ENCODE results near the gene GSAP. TPM values are rescaled to one million over a fixed set of nuclear protein-coding genes. Genes with fewer than 3 reads are reported as not detected.
"Not testable (repeated sequence)": the region's sequence is repeated elsewhere in the genome, so short reads cannot be mapped to it uniquely, and the experiment has no call there.

Gene GSAP
- polyA plus RNA-seq, 3 donors from 2014 or later, result 24.6 to 85.4 (median 55.5) TPM

DNA sequence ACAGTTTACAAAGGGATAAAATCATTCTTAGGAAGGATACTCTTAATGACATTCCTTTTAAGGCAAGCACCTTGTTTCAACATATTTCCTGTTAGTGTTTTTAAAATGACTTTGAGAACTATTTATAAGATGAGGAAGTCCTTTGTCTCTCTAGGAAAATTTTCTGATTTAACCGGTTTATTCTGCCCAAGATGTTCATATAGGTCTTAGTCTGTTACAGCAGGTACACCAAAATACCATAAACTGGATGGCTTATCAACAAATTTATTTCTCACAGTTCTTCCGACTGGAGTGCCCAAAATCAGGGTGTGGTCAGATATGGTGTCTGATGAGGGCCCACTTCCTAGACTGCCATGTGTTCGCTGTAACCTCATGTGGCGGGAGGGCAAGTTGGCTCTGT is 77.9 kb downstream of the GSAP start:
- Mint-ChIP-seq H3K36me3 (peaks cover 23 to 33% (median 31%) of the 10 kb centered on the region in 3 donors), H3K27ac (peak overlapping the region in 1 of 6 donors; percentile 71), H3K9me3 (peaks cover 0 to 2% (median 0%) of the 10 kb centered on the region in 6 donors), H3K4me3 (peak overlapping the region; percentile 33 to 56 (median 53)), H3K4me1 (peaks cover 37 to 58% of the 10 kb centered on the region in 2 donors), H3K27me3 (ENCODE audit: low read depth in 3 of 3) (no peaks in the 10 kb centered on the region)
- DNase-seq, result no peak

DNA sequence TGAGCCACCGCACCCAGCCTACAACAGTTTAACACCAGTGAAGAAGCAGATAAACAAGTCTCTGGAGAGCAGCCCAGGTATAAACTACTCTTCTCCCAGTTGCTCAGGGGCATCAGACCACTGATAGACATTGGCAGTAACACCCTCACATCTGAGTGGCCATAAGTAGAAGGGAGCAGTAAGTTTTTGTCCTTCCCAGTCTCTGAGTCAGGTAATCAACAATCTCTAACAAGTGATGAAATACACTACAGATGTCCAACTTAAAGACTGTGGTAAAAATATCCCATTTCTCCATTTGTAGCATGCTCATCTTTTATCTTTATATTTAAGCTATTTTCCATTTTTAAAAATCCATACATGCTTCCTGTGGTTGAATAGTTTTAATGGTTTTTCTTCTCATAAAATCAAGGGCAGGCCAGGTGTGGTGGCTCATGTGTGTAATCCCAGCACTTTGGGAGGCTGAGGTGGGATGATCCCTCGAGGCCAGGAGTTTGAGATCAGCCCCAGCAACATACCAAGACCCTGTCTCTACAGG is 78.6 kb downstream of the GSAP start:
- Mint-ChIP-seq H3K36me3 (peaks cover 27 to 33% (median 31%) of the 10 kb centered on the region in 3 donors), H3K4me1 (peaks cover 44 to 62% of the 10 kb centered on the region in 2 donors), H3K27me3 (ENCODE audit: low read depth in 3 of 3) (no peaks in the 10 kb centered on the region), H3K4me3 (peak overlapping the region; percentile 24 to 56 (median 40)), H3K27ac (peak overlapping the region in 2 of 6 donors; percentile 76 to 91), H3K9me3 (peaks cover 0 to 3% (median 0%) of the 10 kb centered on the region in 6 donors)
- DNase-seq, result no peak

DNA sequence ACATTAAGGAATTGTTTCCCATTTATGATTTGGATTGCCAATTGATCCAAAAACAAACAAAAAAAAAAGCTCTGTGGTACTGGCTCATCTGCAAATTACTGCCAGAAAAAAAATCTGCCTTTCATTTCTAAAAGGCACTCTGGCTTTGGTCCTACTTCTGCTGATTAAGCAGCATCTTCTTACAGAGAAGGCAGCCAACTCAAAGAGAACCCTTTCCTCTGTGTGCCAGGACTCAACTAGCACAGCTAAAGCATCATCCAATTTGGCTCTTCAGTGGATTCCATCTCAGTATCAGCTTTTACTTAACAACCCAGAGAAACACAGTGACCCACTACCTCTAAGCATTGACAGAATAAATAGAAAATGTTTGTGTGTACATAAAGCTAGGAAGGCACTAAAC is 80.6 kb downstream of the GSAP start:
- DNase-seq, result no peak
- Mint-ChIP-seq H3K4me1 (peaks cover 63 to 78% of the 10 kb centered on the region in 2 donors), H3K27me3 (ENCODE audit: low read depth in 3 of 3) (peaks cover 0 to 1% (median under 1%) of the 10 kb centered on the region in 3 donors), H3K36me3 (peaks cover 27 to 38% (median 30%) of the 10 kb centered on the region in 3 donors), H3K9me3 (peaks cover 0 to 3% (median 0%) of the 10 kb centered on the region in 6 donors), H3K27ac (peak overlapping the region; percentile 77 to 92 (median 85)), H3K4me3 (peak overlapping the region in 1 of 5 donors; percentile 1)

DNA sequence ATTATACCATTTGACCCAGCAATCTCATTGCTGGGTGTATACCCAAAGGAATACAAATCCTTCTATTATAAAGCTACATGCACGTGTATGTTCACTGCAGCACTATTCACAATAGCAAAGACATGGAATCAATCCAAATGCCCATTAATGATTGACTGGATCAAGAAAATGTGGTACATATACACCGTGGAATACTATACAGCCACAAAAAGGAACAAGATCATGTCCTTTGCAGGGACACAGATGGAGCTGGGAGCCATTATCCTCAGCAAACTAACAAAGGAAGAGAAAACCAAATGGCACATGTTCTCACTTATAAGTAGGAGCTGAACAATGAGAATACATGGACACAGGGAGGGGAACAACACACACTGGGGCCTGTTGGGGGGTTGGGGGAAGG is 82.1 kb downstream of the GSAP start:
- Mint-ChIP-seq H3K27ac (peak overlapping the region; percentile 69 to 90 (median 74)), H3K4me1 (peaks cover 79 to 82% of the 10 kb centered on the region in 2 donors), H3K4me3 (peak overlapping the region in 4 of 5 donors; percentile 10 to 33 (median 26)), H3K36me3 (peaks cover 22 to 49% (median 32%) of the 10 kb centered on the region in 3 donors)
- H3K9me3 Mint-ChIP-seq; DNase-seq; H3K27me3 Mint-ChIP-seq (ENCODE audit: low read depth in 3 of 3): not testable (repeated sequence)

DNA sequence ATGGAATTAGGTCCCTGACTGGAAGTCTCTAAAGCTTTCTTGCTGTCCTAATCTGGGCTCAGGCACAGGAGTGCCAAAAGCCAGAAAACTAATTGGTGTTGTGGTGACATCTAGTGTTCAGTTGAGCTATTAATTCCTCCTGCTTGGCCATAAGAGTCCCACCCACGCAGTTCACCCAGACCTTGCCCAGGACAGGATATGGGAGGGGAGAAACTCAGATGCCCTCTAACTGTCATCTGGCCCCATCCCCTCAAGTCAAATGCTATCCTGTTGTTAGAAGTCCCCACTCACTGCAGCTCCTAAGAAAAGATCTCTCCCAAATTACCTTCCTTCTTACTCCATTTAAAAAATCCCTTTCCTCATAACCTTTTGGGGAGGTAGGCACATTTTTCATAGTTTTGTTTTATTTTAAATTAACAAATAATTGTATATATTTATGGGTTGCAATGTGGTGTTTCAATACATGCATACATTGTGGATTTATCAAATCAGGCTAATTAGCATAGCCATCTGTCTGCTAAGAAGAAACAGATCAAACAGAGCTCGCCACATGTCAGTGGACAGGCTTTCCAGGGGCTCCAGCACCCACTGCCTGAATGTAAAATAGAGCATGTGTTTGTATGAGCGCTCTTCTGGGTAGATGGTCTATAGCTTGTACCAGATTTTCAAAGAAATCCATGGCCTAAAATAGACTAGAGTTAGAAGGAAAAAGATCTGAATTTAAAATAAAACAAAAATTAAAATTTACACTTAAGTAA is 84.0 kb downstream of the GSAP start:
- H3K27me3 Mint-ChIP-seq (ENCODE audit: low read depth in 3 of 3), result peaks cover 0 to 10% (median 7%) of the 10 kb centered on the region in 3 donors
- H3K9me3 Mint-ChIP-seq, result peaks cover 0 to 3% (median 0%) of the 10 kb centered on the region in 6 donors
- H3K27ac Mint-ChIP-seq, result peak overlapping the region; percentile 73 to 96 (median 88)
- peaks cover 20 to 51% (median 26%) of the 10 kb centered on the region in 3 donors for H3K36me3 Mint-ChIP-seq
- H3K4me1 Mint-ChIP-seq, result peaks cover 83 to 98% of the 10 kb centered on the region in 2 donors
- peak; percentile 66 to 69 (median 68) for DNase-seq
- H3K4me3 Mint-ChIP-seq, result peak overlapping the region; percentile 49 to 67 (median 57)

DNA sequence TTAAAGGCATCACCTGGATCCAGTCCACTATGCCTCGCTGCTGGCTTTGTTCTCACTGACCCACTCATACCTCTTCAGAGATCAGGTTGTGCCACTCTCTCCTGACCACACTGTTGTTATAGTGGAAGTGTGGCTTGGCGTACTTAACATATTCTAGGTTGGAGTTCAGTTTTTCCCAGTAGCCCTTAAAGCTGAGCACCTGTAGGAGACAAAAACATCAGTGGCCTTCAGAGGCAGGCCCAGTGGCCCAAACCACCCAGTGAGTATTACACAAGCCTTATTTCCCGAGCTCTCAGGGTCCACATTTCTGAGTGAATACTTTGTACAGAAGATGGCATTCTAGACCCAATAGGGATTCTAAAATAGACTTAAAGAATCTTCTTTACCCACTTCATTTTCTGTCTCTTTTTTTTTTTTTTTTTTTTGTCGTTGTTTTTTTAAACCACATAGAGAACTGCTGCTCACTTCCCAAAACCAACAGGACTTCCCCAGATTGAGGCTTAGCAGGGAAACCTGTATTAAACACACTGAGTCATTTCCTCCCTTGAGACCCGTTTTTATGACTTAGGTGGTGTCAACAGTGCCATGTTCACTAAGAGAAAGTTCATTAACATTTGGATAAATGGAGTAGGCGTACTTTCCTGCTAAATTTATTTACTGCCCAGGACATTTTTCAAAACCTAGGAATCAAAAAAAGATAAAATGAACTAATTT is 85.8 kb downstream of the GSAP start:
- Mint-ChIP-seq H3K4me3 (peak overlapping the region; percentile 64 to 87 (median 77)), H3K27me3 (ENCODE audit: low read depth in 3 of 3) (peaks cover 0 to 10% (median 7%) of the 10 kb centered on the region in 3 donors), H3K36me3 (peaks cover 16 to 54% (median 18%) of the 10 kb centered on the region in 3 donors), H3K9me3 (peaks cover 0 to 3% (median 0%) of the 10 kb centered on the region in 6 donors), H3K4me1 (peaks cover 90 to 98% of the 10 kb centered on the region in 2 donors), H3K27ac (peak overlapping the region; percentile 58 to 96 (median 92))
- DNase-seq, result peak in 2 of 3 donors; percentile 37 to 44

DNA sequence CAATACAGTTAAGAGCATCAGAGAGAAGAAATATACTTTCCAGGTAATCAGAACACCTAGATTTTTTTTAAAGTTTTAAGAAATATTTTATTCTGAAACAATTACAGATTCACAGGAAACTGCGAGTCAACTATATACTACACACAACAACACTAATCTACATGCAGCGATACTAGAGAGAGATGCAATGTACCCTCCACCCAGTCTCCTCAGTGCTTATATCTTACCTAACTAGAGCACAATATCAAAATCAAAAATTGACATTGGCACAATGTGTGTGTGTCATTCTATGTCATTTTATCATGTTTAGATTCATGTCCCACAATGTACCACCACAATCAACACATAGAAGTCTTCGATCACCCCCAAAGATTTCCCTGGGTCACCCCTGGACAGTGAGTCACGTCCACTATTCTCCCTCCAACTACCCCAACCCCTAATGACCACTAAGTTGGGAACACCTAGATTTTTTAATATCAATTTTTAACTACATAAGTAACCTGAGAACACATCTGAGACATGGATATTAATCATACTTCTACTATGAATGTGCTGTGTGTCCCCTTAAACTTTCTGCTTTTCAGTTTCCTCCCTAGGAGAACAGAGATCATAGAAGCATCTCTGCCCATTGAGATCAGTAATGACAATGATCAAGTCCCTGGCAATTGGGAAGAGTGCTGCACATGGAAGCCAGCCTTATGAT is 86.5 kb downstream of the GSAP start:
- H3K9me3 Mint-ChIP-seq, result peaks cover 0 to 3% (median 0%) of the 10 kb centered on the region in 6 donors
- peak overlapping the region; percentile 91 to 96 (median 92) for H3K27ac Mint-ChIP-seq
- peaks cover 0 to 10% (median 7%) of the 10 kb centered on the region in 3 donors for H3K27me3 Mint-ChIP-seq (ENCODE audit: low read depth in 3 of 3)
- H3K4me3 Mint-ChIP-seq, result peak overlapping the region; percentile 66 to 89 (median 85)
- peaks cover 85 to 91% of the 10 kb centered on the region in 2 donors for H3K4me1 Mint-ChIP-seq
- peaks cover 16 to 55% (median 18%) of the 10 kb centered on the region in 3 donors for H3K36me3 Mint-ChIP-seq
- no peak for DNase-seq

DNA sequence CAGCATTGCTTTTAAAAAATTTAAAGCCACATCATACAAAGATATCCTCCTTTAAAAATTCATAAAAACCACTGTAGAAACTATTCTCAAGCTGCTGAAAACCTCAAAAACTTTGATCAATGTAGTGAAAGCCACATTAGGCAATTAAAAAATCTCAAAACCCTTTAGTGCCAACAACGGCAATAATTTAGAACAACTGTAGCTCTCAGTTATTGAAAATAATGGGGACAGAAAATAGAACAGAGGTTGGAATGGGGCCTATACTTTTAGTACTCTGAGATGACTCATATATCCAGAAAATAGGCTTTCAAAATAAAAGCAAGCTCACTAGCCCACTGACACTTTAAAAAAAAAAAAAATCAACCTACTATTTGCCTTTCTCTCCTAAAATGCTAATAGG is 87.5 kb downstream of the GSAP start:
- peaks cover 0 to 13% (median 7%) of the 10 kb centered on the region in 3 donors for H3K27me3 Mint-ChIP-seq (ENCODE audit: low read depth in 3 of 3)
- peak overlapping the region; percentile 72 to 89 (median 85) for H3K4me3 Mint-ChIP-seq
- peaks cover 0 to 3% (median 0%) of the 10 kb centered on the region in 6 donors for H3K9me3 Mint-ChIP-seq
- peak overlapping the region; percentile 88 to 96 (median 91) for H3K27ac Mint-ChIP-seq
- no peak for DNase-seq
- peaks cover 81 to 91% of the 10 kb centered on the region in 2 donors for H3K4me1 Mint-ChIP-seq
- peaks cover 16 to 55% (median 20%) of the 10 kb centered on the region in 3 donors for H3K36me3 Mint-ChIP-seq

DNA sequence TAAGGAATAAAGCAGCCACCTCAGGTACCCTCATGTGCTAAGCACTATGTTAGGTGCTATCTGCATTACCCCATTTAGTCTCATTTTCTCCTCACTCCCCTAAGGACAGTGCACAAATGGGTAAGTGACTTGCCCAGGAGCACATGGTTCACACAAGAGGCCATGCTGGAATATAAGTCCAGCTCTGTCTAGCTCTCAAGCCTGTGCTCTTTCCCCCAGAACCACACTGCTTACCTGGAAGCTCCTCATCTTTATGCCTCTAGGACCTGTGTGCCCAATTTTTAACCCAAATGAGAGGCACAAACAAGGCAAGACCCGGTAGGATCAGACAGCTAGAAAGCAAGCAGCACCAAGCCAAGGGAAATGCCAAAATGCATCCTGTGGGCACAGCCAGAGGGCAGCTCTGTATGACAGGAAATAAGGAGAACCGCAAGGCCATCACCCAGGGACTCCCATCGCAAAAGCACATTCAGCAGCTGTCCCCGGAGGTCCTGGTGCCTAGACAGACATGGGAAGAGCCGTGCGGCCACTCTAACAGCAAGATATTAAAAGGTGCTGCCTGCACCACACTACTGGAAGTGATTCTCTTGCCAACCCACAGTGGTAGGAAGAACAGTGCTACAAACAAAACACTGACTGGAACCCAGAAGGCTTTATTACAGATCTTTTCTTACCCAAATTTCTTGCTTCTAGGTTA is 88.1 kb downstream of the GSAP start:
- H3K27ac Mint-ChIP-seq, result peak overlapping the region; percentile 88 to 96 (median 91)
- peak; percentile 43 to 48 (median 44) for DNase-seq

DNA sequence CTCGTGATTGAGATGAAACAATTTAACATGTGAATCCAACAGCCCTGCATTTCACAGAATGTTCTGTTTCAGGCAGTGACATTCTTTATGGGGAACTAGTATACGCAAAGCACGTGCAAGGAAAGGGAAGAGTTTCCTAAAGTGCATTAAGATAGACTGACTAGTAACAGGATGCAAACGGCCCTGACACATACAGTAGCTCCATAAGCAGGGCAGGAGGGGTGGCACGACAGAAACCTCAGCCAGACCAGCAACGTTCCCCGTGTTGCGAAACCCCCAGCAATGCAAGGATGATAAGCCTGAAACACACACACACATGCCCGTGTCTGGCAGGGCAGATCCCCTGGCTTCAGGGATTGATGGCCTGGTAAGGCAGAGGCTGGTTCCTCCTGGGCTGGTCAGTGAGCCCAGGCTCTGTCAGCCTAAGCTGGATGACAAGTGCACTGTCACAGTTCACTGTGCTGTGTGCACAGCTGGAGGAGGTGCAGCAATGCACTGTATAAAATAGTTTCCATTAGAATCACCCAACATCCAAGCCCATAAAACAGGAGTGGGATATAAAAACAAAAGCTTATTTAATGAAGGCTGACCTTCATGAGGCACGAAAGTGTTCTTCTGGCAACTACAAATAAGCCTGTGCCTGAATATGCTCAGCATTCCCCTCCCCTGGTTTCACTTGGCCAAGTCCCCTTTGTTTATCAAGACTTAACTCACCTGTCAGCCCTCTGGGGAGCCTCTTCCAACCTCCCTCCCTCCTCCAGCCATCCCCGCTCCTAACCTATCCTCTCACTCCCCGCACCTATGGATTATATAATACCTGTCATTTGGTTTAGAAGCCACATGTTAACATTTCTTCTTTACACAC is 88.8 kb downstream of the GSAP start:
- H3K4me3 Mint-ChIP-seq, result peak overlapping the region; percentile 72 to 89 (median 85)

More for the DNA sequence above, 88.1 kb downstream of the GSAP start:
- Mint-ChIP-seq H3K9me3 (peaks cover 0 to 3% (median 0%) of the 10 kb centered on the region in 6 donors), H3K4me1 (peaks cover 81 to 91% of the 10 kb centered on the region in 2 donors), H3K36me3 (peaks cover 15 to 55% (median 17%) of the 10 kb centered on the region in 3 donors), H3K4me3 (peak overlapping the region; percentile 72 to 89 (median 85)), H3K27me3 (ENCODE audit: low read depth in 3 of 3) (peaks cover 0 to 13% (median 7%) of the 10 kb centered on the region in 3 donors)

DNA sequence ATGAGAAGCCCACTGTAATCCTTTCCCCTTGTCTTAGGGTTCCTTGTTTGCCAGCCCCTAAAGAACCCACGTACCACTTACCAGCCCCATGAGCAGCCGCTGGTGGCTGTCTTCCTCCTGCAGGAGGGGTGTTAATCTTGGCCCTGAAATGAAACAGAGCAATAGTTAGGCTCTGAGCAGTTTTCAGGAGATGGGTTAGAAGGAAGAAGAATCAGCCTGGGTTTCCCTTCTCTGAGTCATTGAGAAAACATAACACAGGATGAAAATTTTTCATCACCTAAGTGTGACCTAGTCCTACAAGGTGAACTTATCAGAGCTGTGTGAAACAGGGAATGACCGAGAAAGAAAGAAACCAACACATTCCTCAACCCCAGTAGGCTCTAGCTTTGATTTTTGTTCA is 90.0 kb downstream of the GSAP start:
- Mint-ChIP-seq H3K4me3 (peak overlapping the region; percentile 44 to 89 (median 57)), H3K36me3 (peaks cover 21 to 66% (median 27%) of the 10 kb centered on the region in 3 donors), H3K4me1 (peaks cover 82 to 92% of the 10 kb centered on the region in 2 donors), H3K27me3 (ENCODE audit: low read depth in 3 of 3) (peaks cover 0 to 13% (median 7%) of the 10 kb centered on the region in 3 donors), H3K9me3 (peaks cover 0 to 2% (median 0%) of the 10 kb centered on the region in 6 donors), H3K27ac (peak overlapping the region; percentile 88 to 96 (median 91))
- DNase-seq, result no peak

More for the DNA sequence above, 88.8 kb downstream of the GSAP start:
- H3K9me3 Mint-ChIP-seq, result no peaks in the 10 kb centered on the region
- peaks cover 15 to 61% (median 20%) of the 10 kb centered on the region in 3 donors for H3K36me3 Mint-ChIP-seq
- peak overlapping the region; percentile 88 to 96 (median 91) for H3K27ac Mint-ChIP-seq
- H3K4me1 Mint-ChIP-seq, result peaks cover 86 to 92% of the 10 kb centered on the region in 2 donors
- peak in 2 of 3 donors; percentile 28 to 34 for DNase-seq
- H3K27me3 Mint-ChIP-seq (ENCODE audit: low read depth in 3 of 3), result peaks cover 0 to 13% (median 7%) of the 10 kb centered on the region in 3 donors
